Right renal pelvis (tissue), 4 donors: ENCODE measurements around the gene LENG8. TPM values are rescaled to one million over a fixed set of nuclear protein-coding genes. Genes with fewer than 3 reads are reported as not detected.
"Not testable (repeated sequence)": the region's sequence is repeated elsewhere in the genome, so short reads cannot be mapped to it uniquely, and the experiment has no call there.

Experiments used
- DNase-seq, 4 donors: peaks; one replicate each; pipeline ENCODE4 v3.0.0-alpha.2; 2013; ENCODE audit warnings: low read depth in 4 of 4, low spot score in 3 of 4, missing footprints in 1 of 4
- polyA plus RNA-seq, 4 donors: library from polyadenylated mRNA; unstranded; fragments of 120-200 nt; gene quantifications; one replicate each; pipeline ENCODE4 v1.2.1, GENCODE V29; 2013; ENCODE audit not compliant: insufficient read length in 4 of 4

The LENG8 gene
- polyA plus RNA-seq, 4 donors: 126 to 169 (median 150) TPM

GRCh38 chr19:54507824-54508223 is 58.8 kb downstream of the LENG8 start:
- DNase-seq: no peak

GRCh38 chr19:54508487-54508886 is 59.5 kb downstream of the LENG8 start:
- DNase-seq: not testable (repeated sequence)

- not testable (repeated sequence) for DNase-seq
Measured at GRCh38 chr19:54509200-54509940, 60.4 kb downstream of the LENG8 start.

Other genes starting within 250 kb of the LENG8 start
- 1,000 to 10,000 TPM; 1,225 to 2,135 (median 1,430) TPM for gene RPS9, start 248.3 kb upstream of the LENG8 start, polyA plus RNA-seq
- 1 to 10 TPM in 2 of 4 donors, under 1 TPM in 2; 0.83 to 1.7 (median 1.1) TPM for gene LILRB3, start 226.2 kb upstream of the LENG8 start, polyA plus RNA-seq
- gene LILRA6, start 206.4 kb upstream of the LENG8 start, polyA plus RNA-seq: under 1 TPM; 0.25 to 0.83 (median 0.65) TPM
- 1 to 10 TPM; 1.9 to 2.6 (median 2.1) TPM for gene LILRB5, start 191.9 kb upstream of the LENG8 start, polyA plus RNA-seq
- gene LILRB2, start 168.1 kb upstream of the LENG8 start, polyA plus RNA-seq: 1 to 10 TPM in 2 of 4 donors, under 1 TPM in 2; 0.87 to 1.5 (median 1.0) TPM
- 1 to 10 TPM in 1 of 4 donors, under 1 TPM in 3; 0.17 to 1.2 (median 0.34) TPM for gene LILRA5, start 136.0 kb upstream of the LENG8 start, polyA plus RNA-seq
- gene LILRA4, start 110.0 kb upstream of the LENG8 start, polyA plus RNA-seq: under 1 TPM in 3 of 4 donors, not detected in 1; 0.04 to 0.20 (median 0.12) TPM
- gene LAIR1, start 84.3 kb upstream of the LENG8 start, polyA plus RNA-seq: 1 to 10 TPM; 3.3 to 5.6 (median 4.7) TPM
- gene TTYH1, start 33.7 kb upstream of the LENG8 start, polyA plus RNA-seq: 10 to 100 TPM in 1 of 4 donors, 1 to 10 TPM in 3; 6.7 to 14.1 (median 8.1) TPM
- 1 to 10 TPM; 1.4 to 2.9 (median 1.8) TPM for gene LENG9, start 14.6 kb downstream of the LENG8 start, polyA plus RNA-seq
- gene CDC42EP5, start 24.1 kb downstream of the LENG8 start, polyA plus RNA-seq: 10 to 100 TPM; 25.1 to 49.9 (median 30.2) TPM
- gene LAIR2, start 53.6 kb downstream of the LENG8 start, polyA plus RNA-seq: under 1 TPM in 2 of 4 donors, not detected in 2; 0.21 to 0.49 TPM
- gene LILRA2, start 124.6 kb downstream of the LENG8 start, polyA plus RNA-seq: 1 to 10 TPM in 1 of 4 donors, under 1 TPM in 3; 0.47 to 1.2 (median 0.79) TPM
- gene LILRA1, start 144.4 kb downstream of the LENG8 start, polyA plus RNA-seq: under 1 TPM; 0.29 to 0.62 (median 0.40) TPM
- 1 to 10 TPM in 1 of 4 donors, under 1 TPM in 3; 0.86 to 1.6 (median 0.96) TPM for gene LILRB1, start 181.3 kb downstream of the LENG8 start, polyA plus RNA-seq
- gene LILRB4, start 213.8 kb downstream of the LENG8 start, polyA plus RNA-seq: 1 to 10 TPM in 2 of 4 donors, under 1 TPM in 2; 0.84 to 1.2 (median 1.0) TPM